Activated effector memory CD4-positive, alpha-beta T cell treated with anti-CD3 and anti-CD28 coated beads, Interleukin-2, amount 50 U/mL, for 16 hours (primary cell): ENCODE data around the gene TOP2A.

Experiments used
- DNase-seq: peaks from one replicate; pipeline ENCODE4 v3.0.0-alpha.2; 2020

The TOP2A gene

DNA sequence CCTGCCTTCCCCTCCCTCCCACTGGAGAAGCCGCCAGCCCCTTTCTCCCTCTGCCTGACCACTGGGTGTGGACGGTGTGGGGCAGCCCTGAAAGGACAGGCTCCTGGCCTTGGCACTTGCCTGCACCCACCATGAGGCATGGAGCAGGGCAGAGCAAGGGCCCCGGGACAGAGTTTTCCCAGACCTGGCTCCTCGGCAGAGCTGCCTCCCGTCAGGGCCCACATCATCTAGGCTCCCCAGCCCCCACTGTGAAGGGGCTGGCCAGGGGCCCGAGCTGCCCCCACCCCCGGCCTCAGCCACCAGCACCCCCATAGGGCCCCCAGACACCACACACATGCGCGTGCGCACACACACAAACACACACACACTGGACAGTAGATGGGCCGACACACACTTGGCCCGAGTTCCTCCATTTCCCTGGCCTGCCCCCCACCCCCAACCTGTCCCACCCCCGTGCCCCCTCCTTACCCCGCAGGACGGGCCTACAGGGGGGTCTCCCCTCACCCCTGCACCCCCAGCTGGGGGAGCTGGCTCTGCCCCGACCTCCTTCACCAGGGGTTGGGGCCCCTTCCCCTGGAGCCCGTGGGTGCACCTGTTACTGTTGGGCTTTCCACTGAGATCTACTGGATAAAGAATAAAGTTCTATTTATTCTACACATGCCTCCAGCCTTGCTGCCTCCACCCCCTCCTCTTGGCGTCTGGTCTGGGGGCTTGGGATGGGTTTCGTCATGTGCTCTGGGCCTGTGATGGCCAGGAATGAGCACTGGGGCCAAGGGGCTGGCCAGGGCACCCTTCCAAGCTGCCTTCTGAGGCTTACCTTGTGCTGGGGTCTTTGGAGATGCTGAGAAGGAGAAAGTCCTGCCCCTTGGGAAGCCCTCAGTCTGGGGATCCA, 60.5 kb downstream of the TOP2A start:
- DNase-seq = no peak

DNA sequence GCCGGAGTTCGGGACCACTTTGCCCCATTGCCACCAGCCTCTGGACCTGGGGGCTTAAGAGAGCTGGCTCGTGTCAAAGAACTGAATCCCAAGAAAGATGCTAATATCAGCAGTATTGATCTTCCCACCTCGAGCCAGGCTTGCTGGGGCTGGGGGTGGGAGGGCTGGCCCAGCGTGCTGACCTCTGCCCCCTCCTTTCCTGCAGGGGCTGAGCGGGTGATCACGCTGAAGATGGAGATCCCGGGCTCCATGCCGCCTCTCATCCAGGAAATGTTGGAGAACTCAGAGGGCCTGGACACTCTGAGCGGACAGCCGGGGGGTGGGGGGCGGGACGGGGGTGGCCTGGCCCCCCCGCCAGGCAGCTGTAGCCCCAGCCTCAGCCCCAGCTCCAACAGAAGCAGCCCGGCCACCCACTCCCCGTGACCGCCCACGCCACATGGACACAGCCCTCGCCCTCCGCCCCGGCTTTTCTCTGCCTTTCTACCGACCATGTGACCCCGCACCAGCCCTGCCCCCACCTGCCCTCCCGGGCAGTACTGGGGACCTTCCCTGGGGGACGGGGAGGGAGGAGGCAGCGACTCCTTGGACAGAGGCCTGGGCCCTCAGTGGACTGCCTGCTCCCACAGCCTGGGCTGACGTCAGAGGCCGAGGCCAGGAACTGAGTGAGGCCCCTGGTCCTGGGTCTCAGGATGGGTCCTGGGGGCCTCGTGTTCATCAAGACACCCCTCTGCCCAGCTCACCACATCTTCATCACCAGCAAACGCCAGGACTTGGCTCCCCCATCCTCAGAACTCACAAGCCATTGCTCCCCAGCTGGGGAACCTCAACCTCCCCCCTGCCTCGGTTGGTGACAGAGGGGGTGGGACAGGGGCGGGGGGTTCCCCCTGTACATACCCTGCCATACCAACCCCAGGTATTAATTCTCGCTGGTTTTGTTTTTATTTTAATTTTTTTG, 61.6 kb downstream of the TOP2A start:
- DNase-seq = no peak

DNA sequence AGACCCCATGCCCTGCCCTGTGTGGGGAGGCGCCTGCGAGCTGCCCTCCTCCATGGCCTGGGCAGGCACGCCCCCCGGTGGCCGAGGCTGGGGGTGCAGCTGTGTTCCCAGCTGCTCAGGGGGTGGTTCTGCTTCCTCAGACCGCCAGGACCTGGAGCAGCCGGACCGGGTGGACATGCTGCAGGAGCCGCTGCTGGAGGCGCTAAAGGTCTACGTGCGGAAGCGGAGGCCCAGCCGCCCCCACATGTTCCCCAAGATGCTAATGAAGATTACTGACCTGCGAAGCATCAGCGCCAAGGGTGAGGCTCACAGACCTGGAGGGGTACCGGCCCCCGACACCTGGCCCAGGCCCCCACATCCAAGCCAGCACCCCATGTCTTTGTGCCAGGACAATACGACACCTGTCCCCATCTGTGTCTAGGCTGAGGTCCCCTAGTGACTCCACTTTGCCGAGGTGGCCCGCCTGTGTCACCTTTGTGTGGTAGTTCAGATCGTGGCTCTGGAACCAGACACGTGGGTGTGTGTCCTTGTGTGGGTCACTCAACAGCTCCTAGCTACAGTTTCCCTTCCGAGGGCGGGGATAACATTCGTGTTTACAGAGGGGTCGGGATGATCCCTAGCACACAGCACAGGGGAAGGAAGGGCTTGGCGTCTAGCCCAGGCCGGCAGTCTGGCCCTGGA, 62.4 kb downstream of the TOP2A start:
- peak; percentile 92 for DNase-seq

DNA sequence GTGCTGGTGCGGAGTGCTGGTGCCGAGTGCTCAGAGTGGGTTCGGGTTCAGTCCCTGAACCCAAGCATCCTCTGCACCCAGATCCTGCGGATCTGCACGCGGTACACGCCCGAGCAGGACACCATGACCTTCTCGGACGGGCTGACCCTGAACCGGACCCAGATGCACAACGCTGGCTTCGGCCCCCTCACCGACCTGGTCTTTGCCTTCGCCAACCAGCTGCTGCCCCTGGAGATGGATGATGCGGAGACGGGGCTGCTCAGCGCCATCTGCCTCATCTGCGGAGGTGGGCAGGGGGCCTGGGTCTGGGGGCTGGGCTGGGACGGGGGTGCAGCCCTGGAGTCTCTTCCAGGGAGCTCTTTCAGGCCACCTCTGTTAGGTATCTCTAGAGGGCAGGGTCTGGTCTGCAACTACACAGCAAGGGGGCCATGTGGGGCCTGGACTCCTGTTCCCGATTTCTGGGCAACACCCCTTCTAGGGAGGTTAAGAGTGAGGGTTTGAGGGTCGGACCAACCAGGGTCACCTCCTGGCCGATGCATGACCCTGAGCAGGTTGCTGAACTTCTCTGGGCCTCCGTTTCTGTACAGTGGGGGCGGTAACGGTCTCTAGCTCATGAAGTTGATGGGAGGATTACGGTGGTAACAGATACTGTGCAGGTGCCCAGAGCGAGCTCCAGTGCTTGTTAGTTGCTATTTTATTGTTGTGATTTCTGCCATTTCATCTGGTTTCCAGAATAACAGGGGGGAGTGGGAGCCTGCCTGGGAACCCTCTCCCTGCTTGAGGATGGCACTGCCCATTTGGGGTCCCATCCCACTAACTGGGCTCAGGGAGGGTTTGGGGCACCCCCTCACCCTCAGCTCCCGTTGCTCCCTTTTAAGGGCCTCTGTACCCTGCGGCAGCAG, 63.2 kb downstream of the TOP2A start:
- DNase-seq = no peak

DNA sequence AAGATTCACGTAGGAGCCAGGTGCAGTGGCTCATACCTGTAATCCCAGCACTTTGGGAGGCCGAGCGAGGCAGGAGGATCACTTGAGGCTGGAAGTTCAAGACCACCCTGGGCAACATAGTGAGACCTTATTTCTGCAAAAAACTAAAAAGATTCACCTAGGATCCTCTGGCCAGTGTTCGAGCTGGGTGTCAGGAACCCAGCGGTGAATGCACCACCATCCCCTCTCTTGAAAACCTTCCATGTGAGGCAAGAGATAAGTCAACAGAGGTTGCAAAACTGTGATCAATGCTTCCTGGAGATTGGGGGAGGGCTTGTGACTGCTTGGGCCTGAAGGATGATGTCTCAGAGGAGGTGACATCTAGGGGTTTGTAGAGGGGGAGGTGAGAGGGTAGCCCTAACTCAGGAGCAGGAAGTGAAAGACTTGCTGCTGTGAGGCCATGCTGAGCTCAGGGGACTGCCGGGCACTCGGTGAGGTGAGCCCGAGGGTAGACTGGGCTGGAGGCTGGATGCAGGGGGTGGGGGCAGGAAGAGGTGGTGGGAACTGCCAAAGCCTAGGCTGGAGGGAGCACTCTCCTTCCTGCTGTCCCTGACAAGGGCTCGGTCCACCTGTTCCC, 64.8 kb downstream of the TOP2A start:
- DNase-seq = no peak

DNA sequence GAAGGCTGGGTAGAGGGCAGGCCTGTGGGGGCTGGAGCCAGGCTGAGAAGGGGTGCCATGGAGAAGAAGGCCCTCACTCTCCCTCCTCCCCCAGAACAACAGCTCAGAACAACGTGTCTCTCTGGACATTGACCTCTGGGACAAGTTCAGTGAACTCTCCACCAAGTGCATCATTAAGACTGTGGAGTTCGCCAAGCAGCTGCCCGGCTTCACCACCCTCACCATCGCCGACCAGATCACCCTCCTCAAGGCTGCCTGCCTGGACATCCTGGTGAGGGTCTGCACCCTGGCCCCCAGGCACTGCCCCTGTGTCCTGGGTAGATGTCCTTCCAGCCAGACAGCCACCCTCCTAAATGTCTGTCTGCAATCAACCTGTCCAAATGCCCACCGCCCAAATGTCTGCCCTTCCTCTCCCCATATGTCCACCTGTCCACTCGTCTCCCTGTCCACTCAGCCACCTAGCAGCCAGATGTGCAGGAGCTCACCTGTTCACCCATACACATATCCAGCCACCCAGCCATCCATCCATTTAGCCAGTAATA, 65.4 kb downstream of the TOP2A start:
- no peak for DNase-seq

DNA sequence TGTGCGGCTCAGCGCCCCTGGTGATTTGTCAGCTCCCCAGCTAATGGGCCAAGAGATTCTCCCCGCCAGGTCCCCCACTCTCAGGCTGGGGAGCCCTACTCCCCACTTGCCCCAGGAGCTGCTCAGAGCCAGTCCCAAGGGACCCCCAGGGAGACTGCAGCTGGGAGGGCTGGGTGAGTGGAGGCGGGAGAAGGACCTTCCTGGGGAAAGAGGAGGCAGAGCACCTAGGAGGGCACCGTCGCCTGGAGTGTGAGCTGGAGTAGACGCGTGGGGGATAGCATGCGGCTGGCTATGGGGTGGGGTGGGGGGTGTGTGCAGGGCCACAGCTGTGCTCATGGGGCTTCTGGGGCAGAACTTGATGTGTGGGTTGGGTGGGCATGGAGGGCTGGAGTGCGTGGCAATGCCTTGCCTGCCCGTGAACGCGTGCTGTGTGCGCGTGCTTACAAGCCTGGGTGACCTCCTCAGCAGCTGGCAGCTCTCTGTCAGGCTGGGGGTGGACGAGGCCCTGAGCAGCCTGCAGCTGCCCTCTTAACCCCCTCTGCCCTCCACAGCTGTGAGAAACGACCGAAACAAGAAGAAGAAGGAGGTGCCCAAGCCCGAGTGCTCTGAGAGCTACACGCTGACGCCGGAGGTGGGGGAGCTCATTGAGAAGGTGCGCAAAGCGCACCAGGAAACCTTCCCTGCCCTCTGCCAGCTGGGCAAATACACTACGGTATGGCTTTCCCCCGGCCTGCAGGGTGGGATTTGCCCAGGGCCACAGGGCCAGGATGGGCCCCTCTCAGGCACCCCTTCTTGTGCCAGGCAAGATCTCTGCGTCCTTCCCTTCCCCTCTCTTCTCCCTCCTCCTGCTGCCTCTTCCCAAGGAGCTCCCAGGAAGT, 66.1 kb downstream of the TOP2A start:
- no peak for DNase-seq

DNA sequence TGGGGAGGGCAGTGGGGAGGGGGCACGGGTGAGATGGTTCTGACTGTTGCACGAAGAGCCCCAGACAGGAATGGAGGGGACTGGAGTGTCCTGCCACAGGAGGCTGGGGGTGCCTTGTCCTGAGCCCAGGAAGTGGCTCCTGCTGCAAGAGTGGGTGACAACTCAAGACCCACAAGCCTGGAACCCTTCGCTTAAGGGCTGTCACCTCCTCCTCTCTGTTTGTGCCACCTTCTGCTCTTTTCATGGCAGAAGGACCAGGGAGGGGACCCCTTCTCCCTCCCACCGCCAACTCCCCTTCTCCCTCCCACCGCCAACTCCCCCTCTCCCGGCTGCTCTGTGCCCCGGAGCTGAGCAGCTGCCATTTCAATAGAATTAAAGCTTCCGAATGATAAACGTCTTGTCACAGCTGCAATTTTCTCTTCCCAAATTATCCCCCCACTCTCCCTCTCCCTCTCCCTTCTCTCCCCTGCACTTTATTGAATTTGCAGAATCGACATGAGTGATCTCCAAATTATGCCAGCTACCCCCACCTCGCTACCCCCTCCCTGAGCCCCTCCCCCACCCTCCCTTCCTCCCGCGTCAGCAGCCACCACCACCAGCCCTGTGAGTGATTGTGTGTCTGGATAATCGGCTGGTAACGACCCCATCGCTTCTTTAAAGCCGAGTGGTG, 66.9 kb downstream of the TOP2A start:
- no peak for DNase-seq

DNA sequence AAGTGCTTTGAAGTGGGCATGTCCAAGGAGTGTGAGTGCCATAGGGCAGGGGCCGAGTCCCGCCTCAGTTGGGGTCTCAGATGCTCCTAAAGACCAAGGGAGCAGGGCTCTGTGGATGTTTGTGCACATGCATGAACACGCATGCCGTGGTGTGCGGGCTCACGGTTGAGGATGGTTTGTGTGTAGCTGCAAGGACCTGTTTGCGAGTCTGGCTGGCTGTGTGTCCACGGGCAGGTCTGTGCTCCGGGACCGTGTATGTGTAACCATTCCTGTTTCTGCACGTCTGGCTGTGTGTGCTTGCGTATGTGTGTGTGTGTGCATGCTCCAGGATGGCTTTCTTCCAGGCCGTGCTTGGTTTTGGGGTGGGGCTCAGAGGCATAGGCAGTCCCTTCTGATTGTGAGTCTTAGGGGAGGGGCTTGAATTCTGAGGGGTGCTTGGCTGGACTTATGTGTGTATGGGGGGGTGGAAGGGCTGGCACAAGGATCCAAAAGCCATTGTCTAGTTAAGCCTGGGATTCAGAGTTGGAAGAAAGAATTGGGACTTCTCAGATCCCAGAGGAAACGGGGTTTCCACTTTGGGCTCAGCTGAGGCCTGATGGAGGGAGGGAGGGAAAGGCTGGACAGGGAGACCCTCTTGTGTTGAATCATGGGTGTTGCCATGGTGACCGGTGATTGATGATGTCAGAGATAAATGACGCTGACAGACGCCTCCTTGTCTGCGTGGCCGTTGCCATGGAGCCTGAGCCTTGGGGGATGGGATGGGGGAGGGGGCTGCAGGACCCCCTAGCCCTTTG, 67.6 kb downstream of the TOP2A start:
- no peak for DNase-seq

DNA sequence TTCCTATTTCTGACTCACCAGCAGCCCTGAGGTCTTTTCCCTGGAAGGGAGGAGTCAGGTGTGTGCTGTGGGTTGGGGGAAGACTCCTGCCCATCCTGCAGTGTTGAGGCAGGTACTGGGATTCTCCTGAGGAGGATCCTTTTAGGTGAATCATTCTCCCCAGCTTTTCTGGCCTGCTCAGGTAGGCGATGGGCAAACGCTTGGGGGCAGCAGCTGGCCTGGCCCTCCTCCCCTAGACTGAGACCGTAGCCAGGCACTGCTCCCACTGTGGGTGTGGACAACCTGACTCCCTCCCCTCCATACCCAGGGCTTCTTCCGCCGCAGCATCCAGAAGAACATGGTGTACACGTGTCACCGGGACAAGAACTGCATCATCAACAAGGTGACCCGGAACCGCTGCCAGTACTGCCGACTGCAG, 68.2 kb downstream of the TOP2A start:
- no peak for DNase-seq

DNA sequence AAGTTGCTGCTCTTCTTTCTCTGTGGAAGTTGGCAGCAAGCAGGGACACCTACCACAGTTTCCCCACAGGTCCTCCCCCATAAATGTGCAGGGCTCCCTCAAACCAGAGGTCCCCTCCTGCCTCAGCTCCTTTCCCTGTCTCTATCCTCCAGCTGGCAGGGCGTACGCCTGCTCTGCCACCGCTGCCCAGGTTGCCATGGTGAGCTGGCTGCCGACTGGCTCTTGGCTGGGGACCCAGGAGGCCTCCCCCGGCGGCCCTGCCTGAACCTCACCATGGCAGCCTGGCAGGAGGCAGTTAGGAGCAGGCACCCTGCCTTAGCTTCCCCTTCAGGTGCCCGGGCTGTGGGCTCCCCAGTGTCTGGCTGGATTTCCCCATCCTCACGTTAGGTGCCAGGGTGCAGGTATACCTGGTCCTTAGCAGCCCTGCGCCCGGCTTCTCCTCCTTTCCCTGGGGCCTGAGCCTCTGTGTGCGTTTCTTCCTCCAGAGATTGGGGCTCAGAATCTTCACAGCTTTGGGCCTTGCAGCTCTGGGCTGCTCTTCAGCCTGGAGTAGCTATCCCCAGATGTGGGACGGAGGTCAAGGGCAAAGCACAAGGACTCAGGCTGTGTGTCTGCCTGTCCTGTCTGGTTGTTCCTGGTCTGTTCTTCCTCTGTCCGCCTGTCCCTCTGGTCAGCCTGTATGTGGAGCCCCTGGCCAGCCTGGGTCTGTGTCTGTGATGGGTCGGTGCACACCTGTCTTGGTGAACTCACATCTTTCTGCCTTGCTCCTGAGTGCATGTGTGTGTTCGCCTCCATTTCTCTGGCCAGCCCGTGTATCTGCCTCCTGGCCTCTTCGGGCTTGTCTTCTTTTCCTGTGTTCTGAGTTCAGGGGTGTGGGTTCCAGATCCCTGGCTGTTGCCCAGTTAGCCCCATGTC, 68.9 kb downstream of the TOP2A start:
- DNase-seq = no peak

DNA sequence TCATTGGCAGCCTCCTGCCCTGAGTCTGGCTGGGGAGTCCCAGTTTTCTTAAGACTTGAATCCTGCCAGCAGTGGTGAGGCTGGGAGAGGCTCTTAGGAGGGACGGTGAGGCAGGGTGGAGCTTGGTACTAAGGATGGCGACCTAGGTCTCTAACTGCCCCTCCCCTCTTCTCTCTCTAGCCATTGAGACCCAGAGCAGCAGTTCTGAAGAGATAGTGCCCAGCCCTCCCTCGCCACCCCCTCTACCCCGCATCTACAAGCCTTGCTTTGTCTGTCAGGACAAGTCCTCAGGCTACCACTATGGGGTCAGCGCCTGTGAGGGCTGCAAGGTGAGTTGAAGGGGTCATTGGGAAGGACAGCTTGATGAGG, 69.6 kb downstream of the TOP2A start:
- DNase-seq = no peak

DNA sequence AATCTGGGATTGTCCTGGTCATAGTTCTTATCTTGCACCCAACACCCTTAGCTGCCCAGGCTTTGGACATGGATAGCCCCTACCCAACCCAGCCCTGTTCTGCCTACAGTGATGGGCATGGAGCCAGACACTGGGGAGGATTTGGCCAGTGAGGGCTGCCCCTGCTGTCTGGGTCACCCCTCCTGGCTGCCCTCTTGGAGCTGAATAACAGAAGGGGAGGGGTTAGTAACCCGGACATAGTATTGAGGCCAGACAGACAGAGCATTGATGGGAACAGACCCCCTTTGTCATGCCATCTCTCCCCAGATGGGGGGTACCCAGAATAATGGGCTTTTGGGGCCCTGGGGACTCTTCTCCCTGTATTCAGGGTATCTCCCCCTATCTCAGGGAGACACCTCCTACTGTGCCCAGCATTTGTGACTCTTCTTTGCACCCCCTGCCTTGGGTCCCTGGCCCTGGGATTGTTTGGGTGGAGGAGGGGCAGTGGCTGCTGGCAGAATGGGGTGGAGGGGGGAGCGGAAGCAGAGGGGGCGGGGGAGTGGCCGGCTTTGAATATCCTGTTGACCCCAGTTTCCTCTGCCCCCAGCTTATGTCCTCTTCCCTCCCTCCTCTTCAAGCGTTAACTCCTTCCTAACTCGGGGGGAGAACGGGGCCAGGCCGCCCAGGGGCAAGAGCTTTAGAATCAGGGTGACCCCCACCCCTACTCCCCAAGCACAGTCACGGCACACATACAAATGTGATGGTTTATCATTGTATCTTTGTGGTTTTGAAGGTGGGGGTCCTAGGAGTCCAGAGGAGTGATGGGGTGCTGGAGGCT, 70.2 kb downstream of the TOP2A start:
- DNase-seq = no peak

DNA sequence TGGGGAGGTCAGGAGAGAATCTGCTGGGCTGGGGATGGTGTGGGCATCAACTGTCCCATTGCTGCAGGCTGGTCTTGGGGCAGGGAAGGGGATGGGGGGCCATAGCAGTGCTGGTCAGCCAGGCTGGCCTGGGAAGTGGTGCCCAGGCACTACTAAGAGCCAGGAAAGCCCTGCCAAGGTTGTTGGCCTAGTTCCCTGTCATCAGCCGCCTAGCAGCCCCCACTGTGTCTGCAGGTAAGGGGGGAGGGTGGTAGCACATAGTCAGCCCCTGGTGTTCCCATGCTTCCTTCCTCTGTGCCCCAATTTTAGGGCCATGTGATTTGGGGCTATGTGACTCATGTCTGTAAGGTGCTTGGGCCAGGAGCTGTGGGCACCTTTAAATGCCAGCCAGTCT, 70.9 kb downstream of the TOP2A start:
- DNase-seq = no peak

DNA sequence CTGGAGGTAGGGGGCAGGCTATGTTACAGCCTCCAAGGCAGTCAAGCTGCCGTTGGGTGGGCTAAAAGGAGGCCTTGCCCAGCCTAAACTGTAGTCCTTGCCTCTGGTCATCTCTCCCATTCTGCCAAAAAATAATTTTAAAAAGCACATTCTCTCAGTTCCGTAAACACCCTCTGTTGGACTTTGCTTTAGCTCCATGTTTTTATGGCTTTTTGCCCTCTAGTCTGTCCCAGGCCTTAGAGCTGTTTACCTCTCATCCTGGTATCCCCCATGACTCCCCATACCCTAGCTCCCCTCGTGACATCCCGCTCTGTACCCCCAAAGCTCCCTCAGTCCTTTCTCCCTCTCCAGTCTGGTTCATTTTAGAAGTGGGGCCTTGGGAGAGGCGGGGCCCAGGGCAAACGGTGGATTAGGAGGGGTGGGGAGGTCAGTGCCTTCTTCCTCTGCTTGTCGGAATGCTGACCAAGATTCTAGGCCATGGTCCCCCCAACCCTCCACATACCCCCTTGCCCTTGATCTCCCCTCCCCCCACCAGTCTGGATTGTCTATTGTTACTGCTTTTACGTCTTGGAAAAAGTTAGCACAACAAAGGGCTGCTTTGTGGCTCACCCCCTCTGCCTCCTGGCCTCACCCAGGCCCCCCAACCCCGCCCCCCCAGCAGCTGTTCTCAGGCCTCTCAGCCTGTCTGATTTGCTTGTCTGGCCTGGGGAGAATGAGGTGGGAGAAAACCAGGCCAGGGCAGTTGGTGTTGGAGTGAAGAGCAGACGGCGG, 71.5 kb downstream of the TOP2A start:
- no peak for DNase-seq
